B cell (primary cell): ENCODE measurements around the gene RTL5. TPM values are rescaled to one million over a fixed set of nuclear protein-coding genes. Genes with fewer than 3 reads are reported as not detected.

Experiments
- ATAC-seq: fragments of 200-7000 bp; cut with Tn5 transposase; one replicate; pipeline ENCODE4 v1.10.0; 2021; ENCODE audit warnings: low read depth, mild to moderate bottlenecking, moderate number of reproducible peaks, moderate library complexity
- CTCF ChIA-PET: fragments of 350-600 bp; sonication (Branson Sonifier 250); formaldehyde crosslinking; loops from one replicate; lab custom pipeline; 2021; ENCODE audit warnings: antibody characterized with exemption, inconsistent platforms; lab: Charles Lee
- POLR2A ChIA-PET: fragments of 350-600 bp; sonication (Branson Sonifier 250); formaldehyde crosslinking; loops from one replicate; lab custom pipeline; 2021; ENCODE audit warnings: antibody characterized with exemption; lab: Charles Lee
- DNase-seq: peaks from one replicate; pipeline ENCODE4 v3.0.0; 2013
- H2AFZ ChIP-seq: 2 replicates; pipeline ENCODE4 v1.6.1; 2012; ENCODE audit warnings: mild to moderate bottlenecking, low read depth, low read length; ENCODE audit not compliant: insufficient read depth, poor library complexity, severe bottlenecking
- H3K27ac ChIP-seq, 2 donors: 1 replicate in 1 of 2; 2 replicates in 1 of 2; pipeline ENCODE4 v1.5.1; 2012 to 2013; ENCODE audit warnings: low read length in 2 of 2, mild to moderate bottlenecking in 2 of 2, moderate library complexity in 1 of 2
- H3K27me3 ChIP-seq, 4 experiments: fragments of 200-600 bp in 1 of 4; sonication (generic) in 1 of 4; replicated peaks in 1 of 4; 1 replicate in 2 of 4; 2 replicates in 2 of 4; pipeline versions ENCODE4 v1.6.1 to v1.7.0; 2013 to 2016; ENCODE audit warnings: low read length in 3 of 4, mild to moderate bottlenecking in 2 of 4, mixed read lengths in 1 of 4, moderate library complexity in 1 of 4; ENCODE audit not compliant: insufficient read depth in 4 of 4, control insufficient read depth in 3 of 4; ENCODE audit errors: control extremely low read depth in 1 of 4
- H3K36me3 ChIP-seq, 2 experiments: replicated peaks in 1 of 2; 1 replicate in 1 of 2; 2 replicates in 1 of 2; pipeline versions ENCODE4 v1.6.1 to v1.7.1; 2013; ENCODE audit warnings: low read length in 1 of 2; ENCODE audit not compliant: insufficient read depth in 2 of 2, control insufficient read depth in 1 of 2; ENCODE audit errors: control extremely low read depth in 1 of 2, extremely low read depth in 1 of 2
- H3K4me1 ChIP-seq, 2 donors: fragments of 200-600 bp in 1 of 2; sonication (generic) in 1 of 2; 1 replicate in 1 of 2; 2 replicates in 1 of 2; pipeline versions ENCODE4 v1.5.1 to v1.6.1; 2013 to 2017; ENCODE audit warnings: low read length in 2 of 2; ENCODE audit not compliant: control insufficient read depth in 2 of 2, insufficient read depth in 2 of 2
- H3K4me2 ChIP-seq: replicated peaks from 2 replicates; pipeline ENCODE3; 2012; ENCODE audit warnings: mild to moderate bottlenecking, low read depth, low read length; ENCODE audit not compliant: poor library complexity, severe bottlenecking
- H3K4me3 ChIP-seq, 5 experiments: fragments of 200-600 bp in 1 of 5; sonication (generic) in 1 of 5; 1 replicate in 3 of 5; 2 replicates in 2 of 5; pipeline versions ENCODE4 v1.5.1 to v1.7.0; 2011 to 2016; ENCODE audit warnings: low read length in 4 of 5, mild to moderate bottlenecking in 4 of 5, low read depth in 2 of 5, control low read depth in 1 of 5, moderate library complexity in 1 of 5; ENCODE audit not compliant: insufficient read depth in 1 of 5; ENCODE audit errors: control extremely low read depth in 1 of 5, extremely low read depth in 1 of 5
- H3K79me2 ChIP-seq: fragments of 200-600 bp; sonication (generic); one replicate; pipeline ENCODE4 v1.6.0; 2016; ENCODE audit warnings: low read length; ENCODE audit not compliant: control insufficient read depth, insufficient read depth
- H3K9ac ChIP-seq: fragments of 200-600 bp; sonication (generic); 2 replicates; pipeline ENCODE4 v1.6.1; 2017; ENCODE audit warnings: mild to moderate bottlenecking, low read length, moderate library complexity
- H3K9me3 ChIP-seq, 3 donors: one replicate each; pipeline versions ENCODE4 v1.6.1 to v1.7.1; 2013; ENCODE audit warnings: low read length in 2 of 3; ENCODE audit not compliant: control insufficient read depth in 2 of 3, insufficient read depth in 1 of 3; ENCODE audit errors: control extremely low read depth in 1 of 3
- H4K20me1 ChIP-seq: 2 replicates; pipeline ENCODE4 v1.6.0; 2012; ENCODE audit warnings: mild to moderate bottlenecking, low read length; ENCODE audit not compliant: insufficient read depth, control insufficient read depth, poor library complexity, severe bottlenecking
- H3K27ac Mint-ChIP-seq: one replicate; pipeline ENCODE4 v1.8.0; 2021; ENCODE audit warnings: mixed read lengths
- H3K27me3 Mint-ChIP-seq: one replicate; pipeline ENCODE4 v1.8.0; 2021; ENCODE audit warnings: mixed read lengths
- H3K4me1 Mint-ChIP-seq: one replicate; pipeline ENCODE4 v1.8.0; 2021; ENCODE audit warnings: mixed read lengths
- H3K4me3 Mint-ChIP-seq: one replicate; pipeline ENCODE4 v1.8.0; 2021; ENCODE audit warnings: mixed read lengths
- H3K9me3 Mint-ChIP-seq: one replicate; pipeline ENCODE4 v1.8.0; 2022; ENCODE audit warnings: mixed read lengths; ENCODE audit not compliant: insufficient read depth
- EZH2 ChIP-seq: IDR thresholded peaks from 2 replicates; pipeline ENCODE4 v1.6.1; 2012; ENCODE audit warnings: borderline replicate concordance, low read depth, mild to moderate bottlenecking, moderate library complexity, low read length; ENCODE audit not compliant: insufficient read depth, poor library complexity, severe bottlenecking
- WGBS: methylation state at CpG from one replicate; pipeline ENCODE4 v1.1.5; 2013; ENCODE audit warnings: missing lambda C conversion rate; ENCODE audit not compliant: insufficient coverage; 5-methylcytosine and 5-hydroxymethylcytosine counted together
- intact Hi-C: fragments of 100-400 bp; cut with micrococcal nuclease; formaldehyde crosslinking; loops from one replicate; pipeline ENCODE4 v1.10.0; 2022
- polyA plus RNA-seq: library from polyadenylated mRNA; depleted of rRNA; stranded (reverse); fragments of >200 nt; gene quantifications from 2 replicates; pipeline ENCODE4 v1.2.3, GENCODE V29; 2012
- total RNA-seq, 2 donors: library from RNA; stranded (reverse); fragments of 120-200 nt in 1 of 2; gene quantifications; 1 replicate in 1 of 2; 2 replicates in 1 of 2; pipeline versions ENCODE4 v1.2.3 to v1.2.4, GENCODE V29; 2013 to 2022
- TF ChIP-seq, protein P1 (sequence below): fragments of 200-600 bp; IDR thresholded peaks from one replicate; pipeline ENCODE4 v1.8.0; 2022; ENCODE audit warnings: antibody characterized with exemption, mild to moderate bottlenecking

Gene RTL5
- total and polyA plus RNA-seq, 2 donors (not counting 1 experiment from before 2014, with no cell fraction given), result 1.0 to 22.4 TPM

DNA sequence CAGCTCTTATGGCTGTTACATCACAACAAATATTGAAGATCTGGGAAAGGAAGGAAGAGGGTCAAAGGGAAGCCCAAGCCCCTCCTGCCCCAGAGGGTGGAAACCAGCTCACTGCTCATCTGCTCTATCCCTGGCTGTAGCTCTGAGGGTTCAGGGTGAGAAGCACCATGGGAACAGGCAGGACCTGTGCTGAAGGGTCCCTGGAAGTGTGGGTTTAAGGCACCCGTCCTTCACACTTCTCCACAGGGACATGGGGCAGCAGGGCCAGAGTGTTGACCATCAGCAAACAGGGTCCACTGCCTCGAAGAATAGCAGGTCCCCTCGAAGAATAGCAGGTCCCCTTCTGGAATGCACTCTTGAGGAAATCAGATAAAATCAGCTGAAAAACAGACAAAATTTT lies 4.4 kb downstream of the RTL5 start:
- CTCF ChIA-PET, result interaction anchor here (0.7 to 7.9 kb wide), 12 partner anchors 12 to 149 kb away, joined by 3 to 108 read pairs (median 6); partner anchors contain the start of gene RPS4X
- no peaks in the 10 kb centered on the region for H3K9me3 Mint-ChIP-seq
- H3K9me3 ChIP-seq, result no peaks in the 10 kb centered on the region
- H3K27ac Mint-ChIP-seq, result no peak overlapping the region
- intact Hi-C loops, result loop anchor here (2.0 kb wide), 2 partner anchors 15 to 27 kb away; no protein-coding TSS in a partner anchor
- ATAC-seq (no peak), DNase-seq (no peak)
- peaks cover 4% of the 10 kb centered on the region for H3K27me3 Mint-ChIP-seq
- H3K27me3 ChIP-seq, result peaks cover 0 to 9% (median 2%) of the 10 kb centered on the region in 4 experiments
- H3K27ac ChIP-seq, result no peak overlapping the region
- no peaks in the 10 kb centered on the region for H4K20me1 ChIP-seq
- no peaks in the 10 kb centered on the region for H3K36me3 ChIP-seq
- H3K9ac ChIP-seq, result no peak overlapping the region
- POLR2A ChIA-PET, result interaction anchor here (0.6 kb wide), 1 partner anchor 132 kb away, joined by 3 read pairs; no protein-coding TSS in a partner anchor
- no peak for TF ChIP-seq EZH2
- TF ChIP-seq, protein P1, sequence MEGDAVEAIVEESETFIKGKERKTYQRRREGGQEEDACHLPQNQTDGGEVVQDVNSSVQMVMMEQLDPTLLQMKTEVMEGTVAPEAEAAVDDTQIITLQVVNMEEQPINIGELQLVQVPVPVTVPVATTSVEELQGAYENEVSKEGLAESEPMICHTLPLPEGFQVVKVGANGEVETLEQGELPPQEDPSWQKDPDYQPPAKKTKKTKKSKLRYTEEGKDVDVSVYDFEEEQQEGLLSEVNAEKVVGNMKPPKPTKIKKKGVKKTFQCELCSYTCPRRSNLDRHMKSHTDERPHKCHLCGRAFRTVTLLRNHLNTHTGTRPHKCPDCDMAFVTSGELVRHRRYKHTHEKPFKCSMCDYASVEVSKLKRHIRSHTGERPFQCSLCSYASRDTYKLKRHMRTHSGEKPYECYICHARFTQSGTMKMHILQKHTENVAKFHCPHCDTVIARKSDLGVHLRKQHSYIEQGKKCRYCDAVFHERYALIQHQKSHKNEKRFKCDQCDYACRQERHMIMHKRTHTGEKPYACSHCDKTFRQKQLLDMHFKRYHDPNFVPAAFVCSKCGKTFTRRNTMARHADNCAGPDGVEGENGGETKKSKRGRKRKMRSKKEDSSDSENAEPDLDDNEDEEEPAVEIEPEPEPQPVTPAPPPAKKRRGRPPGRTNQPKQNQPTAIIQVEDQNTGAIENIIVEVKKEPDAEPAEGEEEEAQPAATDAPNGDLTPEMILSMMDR, result no peak
- no peak overlapping the region for H3K4me3 Mint-ChIP-seq
- H2AFZ ChIP-seq, result no peak overlapping the region
- H3K4me1 Mint-ChIP-seq, result peaks cover 32% of the 10 kb centered on the region
- no peak overlapping the region for H3K4me3 ChIP-seq
- no peak overlapping the region for H3K4me2 ChIP-seq
- H3K4me1 ChIP-seq, result peaks cover 11 to 24% of the 10 kb centered on the region in 2 donors
- WGBS, result no CpG with 5 or more reads among the region's 3 CpGs
- H3K79me2 ChIP-seq, result no peaks in the 10 kb centered on the region

DNA sequence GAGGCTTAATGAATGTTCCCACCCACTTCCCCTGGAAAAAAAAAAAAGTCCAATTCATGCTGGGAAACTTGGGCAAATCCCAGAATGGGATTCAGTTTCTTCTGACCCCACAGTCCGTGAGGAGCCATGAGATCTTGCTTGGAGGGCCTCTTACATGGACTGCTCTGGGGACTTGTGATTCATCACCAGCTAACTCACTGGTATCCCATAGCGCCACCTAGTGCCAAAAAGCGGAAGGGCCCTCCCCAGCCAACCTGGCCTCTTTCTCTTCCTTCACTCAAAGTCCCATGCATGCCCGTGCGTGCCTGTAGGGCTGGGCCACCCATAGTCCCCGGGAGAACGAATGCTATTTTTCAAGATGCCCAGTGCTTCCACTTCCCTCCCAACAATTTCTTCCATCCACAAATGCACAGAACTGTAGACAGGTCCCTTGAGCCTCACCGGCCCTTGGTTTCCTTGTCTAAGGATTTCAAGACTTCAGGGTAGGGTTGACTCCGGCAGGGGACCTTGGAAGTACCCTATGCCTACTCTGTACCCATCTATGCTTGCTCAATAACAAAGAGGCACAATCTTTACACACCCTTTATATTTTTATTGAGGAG lies 5.1 kb downstream of the RTL5 start:
- Histone ChIP-seq H3K4me2 (no peak overlapping the region), H3K4me1 (peaks cover 12 to 27% of the 10 kb centered on the region in 2 donors), H3K27me3 (peaks cover 0 to 5% (median 2%) of the 10 kb centered on the region in 4 experiments), H4K20me1 (no peaks in the 10 kb centered on the region), H3K9me3 (no peaks in the 10 kb centered on the region), H3K4me3 (no peak overlapping the region), H3K36me3 (no peaks in the 10 kb centered on the region), H3K79me2 (no peaks in the 10 kb centered on the region), H2AFZ (no peak overlapping the region), H3K27ac (no peak overlapping the region), H3K9ac (no peak overlapping the region)
- peak; percentile 80 for DNase-seq
- intact Hi-C loops, result loop anchor here (1.0 to 2.0 kb wide), 5 partner anchors 16 to 127 kb away; no protein-coding TSS in a partner anchor
- Mint-ChIP-seq H3K27me3 (peaks cover 4% of the 10 kb centered on the region), H3K27ac (peak overlapping the region; percentile 21), H3K4me1 (peaks cover 34% of the 10 kb centered on the region), H3K4me3 (no peak overlapping the region), H3K9me3 (no peaks in the 10 kb centered on the region)
- peak; percentile 62 for ATAC-seq
- CTCF ChIA-PET, result interaction anchor here (0.7 to 7.9 kb wide), 21 partner anchors 11 to 150 kb away, joined by 3 to 108 read pairs (median 4); partner anchors contain the start of gene RPS4X
- WGBS, result 3% methylated on average over 6 of the region's 9 CpGs
- POLR2A ChIA-PET, result interaction anchor here (0.7 to 1.3 kb wide), 2 partner anchors 106 to 117 kb away, joined by 4 read pairs; no protein-coding TSS in a partner anchor
- TF ChIP-seq EZH2, result no peak
- TF ChIP-seq, protein P1, result peak; percentile 70
